OCI-LY3 (cell line): Measurements from ENCODE around the gene OIT3.

Experiments
- CTCF ChIP-seq: fragments of 200-600, 300-600 bp; sonication (generic); IDR thresholded peaks from 2 replicates; pipeline ENCODE4 v1.5.1; 2014; ENCODE audit warnings: antibody characterized with exemption, low read length, low read depth
- EZH2phosphoT487 ChIP-seq: fragments of 200-600 bp; shearing (Covaris generic); IDR thresholded peaks from 2 replicates; pipeline ENCODE4 v1.6.1; 2018; ENCODE audit warnings: antibody characterized with exemption, mixed run types, low read depth

- no peak for TF ChIP-seq CTCF
- TF ChIP-seq EZH2phosphoT487: no peak
Observed at GRCh38 chr10:72858067-72858466, 35.5 kb upstream of the OIT3 start.
